AG04450 (cell line): ENCODE measurements around the gene CAMK2D. TPM values are rescaled to one million over a fixed set of nuclear protein-coding genes. Genes with fewer than 3 reads are reported as not detected.

Experiments used
- CTCF ChIA-PET: fragments of 300-600, 350-600 bp; formaldehyde crosslinking; extraction: SDS; loops from one replicate; lab custom pipeline; 2022; ENCODE audit warnings: antibody characterized with exemption, inconsistent platforms; lab: Charles Lee
- POLR2A ChIA-PET: fragments of 350-600 bp; formaldehyde crosslinking; extraction: SDS; loops from one replicate; lab custom pipeline; 2021; ENCODE audit warnings: antibody characterized with exemption, inconsistent platforms; lab: Yijun Ruan, JAX
- DNase-seq: peaks from one replicate; pipeline ENCODE4 v3.0.0-alpha.2; 2011; ENCODE audit warnings: low read depth, low spot score
- H3K27ac ChIP-seq: one replicate; pipeline ENCODE4 v1.5.1; 2012; ENCODE audit warnings: low read depth, low read length, control low read depth
- H3K27me3 ChIP-seq: one replicate; pipeline ENCODE4 v1.6.0; 2012; ENCODE audit warnings: low read length; ENCODE audit not compliant: control insufficient read depth, insufficient read depth
- H3K4me3 ChIP-seq: 2 replicates; pipeline ENCODE4 v1.5.1; 2011; ENCODE audit warnings: mild to moderate bottlenecking, low read depth, low read length, control low read depth
- H3K9me3 ChIP-seq: 2 replicates; pipeline ENCODE4 v1.5.1; 2012; ENCODE audit warnings: low read length; ENCODE audit not compliant: control insufficient read depth, insufficient read depth
- CTCF ChIP-seq: IDR thresholded peaks from 2 replicates; pipeline ENCODE4 v1.5.1; 2011; ENCODE audit warnings: low read depth, low read length, control low read depth, inconsistent platforms
- polyA plus RNA-seq: library from polyadenylated mRNA; depleted of rRNA; stranded (reverse); fragments of >200 nt; gene quantifications from 2 replicates; pipeline ENCODE4 v1.2.3, GENCODE V29; 2011

Gene CAMK2D
- polyA plus RNA-seq, 1 experiment = 105 TPM

- Histone ChIP-seq H3K27me3 (no peaks in the 10 kb centered on the region), H3K9me3 (no peaks in the 10 kb centered on the region), H3K4me3 (no peak overlapping the region), H3K27ac (no peak overlapping the region)
- no peak for TF ChIP-seq CTCF
- ChIA-PET POLR2A (no interaction called here), CTCF (no interaction called here)
- no peak for DNase-seq
Observed at GRCh38 chr4:113616443-113616842, 145.1 kb downstream of the CAMK2D start.

GRCh38 chr4:113614414-113614813 lies 147.1 kb downstream of the CAMK2D start:
- ChIA-PET CTCF (no interaction called here), POLR2A (no interaction called here)
- no peaks in the 10 kb centered on the region for H3K9me3 ChIP-seq
- no peak for DNase-seq
- H3K27me3 ChIP-seq = no peaks in the 10 kb centered on the region
- H3K4me3 ChIP-seq = no peak overlapping the region
- no peak for TF ChIP-seq CTCF
- no peak overlapping the region for H3K27ac ChIP-seq

GRCh38 chr4:113613503-113613902 lies 148.0 kb downstream of the CAMK2D start:
- ChIA-PET CTCF (interaction anchor here (0.8 kb wide), 1 partner anchor 22 kb away, joined by 3 read pairs; no protein-coding TSS in a partner anchor), POLR2A (no interaction called here)
- H3K27me3 ChIP-seq = no peaks in the 10 kb centered on the region
- no peak overlapping the region for H3K27ac ChIP-seq
- H3K4me3 ChIP-seq = no peak overlapping the region
- no peak for TF ChIP-seq CTCF
- H3K9me3 ChIP-seq = no peaks in the 10 kb centered on the region
- no peak for DNase-seq

GRCh38 chr4:113610537-113610936 lies 151.0 kb downstream of the CAMK2D start:
- Histone ChIP-seq H3K9me3 (no peaks in the 10 kb centered on the region; the same call in 1 of the 2 replicates), H3K4me3 (no peak overlapping the region), H3K27me3 (no peaks in the 10 kb centered on the region), H3K27ac (no peak overlapping the region)
- CTCF ChIA-PET = no interaction called here
- POLR2A ChIA-PET = no interaction called here
- TF ChIP-seq CTCF = no peak
- DNase-seq = no peak

- H3K27ac ChIP-seq = no peak overlapping the region
- H3K4me3 ChIP-seq = no peak overlapping the region
- ChIA-PET POLR2A (no interaction called here), CTCF (no interaction called here)
- H3K9me3 ChIP-seq = no peaks in the 10 kb centered on the region; the same call in 1 of the 2 replicates
- no peak for DNase-seq
- TF ChIP-seq CTCF = no peak
- H3K27me3 ChIP-seq = no peaks in the 10 kb centered on the region
Observed at GRCh38 chr4:113607998-113608397, 153.5 kb downstream of the CAMK2D start.
